HG03135 (cell line): ENCODE measurements around the gene NBEA.
A peak's percentile ranks its signal among the peaks of the same experiment; 100 is the strongest.
"Not testable (repeated sequence)": the region's sequence is repeated elsewhere in the genome, so short reads cannot be mapped to it uniquely, and the experiment has no call there.

Experiments used
- ATAC-seq: cut with Tn5 transposase; IDR thresholded peaks from one replicate; pipeline ENCODE4 v1.9.1; 2021; ENCODE audit warnings: mild to moderate bottlenecking, moderate library complexity; ENCODE audit not compliant: unreplicated experiment

The NBEA gene

GRCh38 chr13:35630551-35631275 is 688.6 kb downstream of the NBEA start:
- ATAC-seq = peak; percentile 88

GRCh38 chr13:35631666-35632065 is 689.6 kb downstream of the NBEA start:
- no peak for ATAC-seq

GRCh38 chr13:35643625-35644024 is 701.6 kb downstream of the NBEA start:
- no peak for ATAC-seq

GRCh38 chr13:35646056-35646774 is 704.1 kb downstream of the NBEA start:
- no peak for ATAC-seq

- no peak for ATAC-seq
Measured at GRCh38 chr13:35648201-35648600, 706.1 kb downstream of the NBEA start.

GRCh38 chr13:35649162-35649561 is 707.1 kb downstream of the NBEA start:
- no peak for ATAC-seq

GRCh38 chr13:35659796-35660195 is 717.7 kb downstream of the NBEA start:
- ATAC-seq = no peak

GRCh38 chr13:35664747-35665146 is 722.7 kb downstream of the NBEA start:
- ATAC-seq = no peak

- ATAC-seq = no peak
Measured at GRCh38 chr13:35669321-35669720, 727.3 kb downstream of the NBEA start.

- ATAC-seq = no peak
Measured at GRCh38 chr13:35672611-35673010, 730.5 kb downstream of the NBEA start.

- ATAC-seq = no peak
Measured at GRCh38 chr13:35675651-35676050, 733.6 kb downstream of the NBEA start.

- ATAC-seq = not testable (repeated sequence)
Measured at GRCh38 chr13:35677863-35678262, 735.8 kb downstream of the NBEA start.

- no peak for ATAC-seq
Measured at GRCh38 chr13:35681685-35682084, 739.6 kb downstream of the NBEA start.

- ATAC-seq = no peak
Measured at GRCh38 chr13:35684432-35684831, 742.4 kb downstream of the NBEA start.

GRCh38 chr13:35687336-35687735 is 745.3 kb downstream of the NBEA start:
- no peak for ATAC-seq

GRCh38 chr13:35690581-35691207 is 748.6 kb downstream of the NBEA start:
- ATAC-seq = no peak

GRCh38 chr13:35693134-35693784 is 751.2 kb downstream of the NBEA start:
- no peak for ATAC-seq

- no peak for ATAC-seq
Measured at GRCh38 chr13:35694031-35694430, 752.0 kb downstream of the NBEA start.

- ATAC-seq = no peak
Measured at GRCh38 chr13:35694549-35695447, 752.7 kb downstream of the NBEA start.

GRCh38 chr13:35695448-35695770 is 753.3 kb downstream of the NBEA start:
- no peak for ATAC-seq
